Caco-2 (cell line): ENCODE data around the gene SCUBE1. TPM values are rescaled to one million over a fixed set of nuclear protein-coding genes. Genes with fewer than 3 reads are reported as not detected.

Experiments
- BruUV-seq: library from RNA; stranded (reverse); fragments of 400-500 nt; replicated peaks from 2 replicates; lab custom pipeline; 2021; lab: Mats Ljungman, UMichigan
- CTCF ChIA-PET: fragments of 300-600 bp; sonication (Branson Sonifier 250); formaldehyde crosslinking; loops from one replicate; lab custom pipeline; 2022; ENCODE audit warnings: antibody characterized with exemption; lab: Charles Lee
- POLR2A ChIA-PET: fragments of 300-600 bp; sonication (Branson Sonifier 250); formaldehyde crosslinking; loops from one replicate; lab custom pipeline; 2022; ENCODE audit warnings: antibody characterized with exemption; lab: Charles Lee
- DNase-seq, 2 experiments: peaks; one replicate each; pipeline versions ENCODE4 v3.0.0 to v3.0.0-alpha.2; 2020 to 2022
- H3K27me3 ChIP-seq: replicated peaks from 2 replicates; pipeline ENCODE4 v1.6.0; 2011; ENCODE audit warnings: low read length; ENCODE audit not compliant: control insufficient read depth, insufficient read depth
- H3K36me3 ChIP-seq: 2 replicates; pipeline ENCODE4 v1.5.1; 2011; ENCODE audit warnings: low read length; ENCODE audit not compliant: control insufficient read depth, insufficient read depth
- H3K4me1 ChIP-seq: fragments of 250-450 bp; sonication (Bioruptor Pico); 2 replicates; pipeline ENCODE4 v1.5.1; 2020; ENCODE audit warnings: mild to moderate bottlenecking
- H3K4me3 ChIP-seq: 2 replicates; pipeline ENCODE4 v1.5.1; 2011; ENCODE audit warnings: low read depth, mild to moderate bottlenecking, control low read depth, low read length
- H3K9me3 ChIP-seq: fragments of 250-450 bp; sonication (Bioruptor Pico); 2 replicates; pipeline ENCODE4 v1.5.1; 2020; ENCODE audit warnings: mild to moderate bottlenecking, moderate library complexity
- H3K27ac Mint-ChIP-seq: one replicate; pipeline ENCODE4 v1.8.0; 2022; ENCODE audit warnings: mixed read lengths; ENCODE audit not compliant: unreplicated experiment
- H3K27me3 Mint-ChIP-seq: one replicate; pipeline ENCODE4 v1.8.0; 2022; ENCODE audit warnings: mixed read lengths; ENCODE audit not compliant: insufficient read depth, unreplicated experiment
- H3K36me3 Mint-ChIP-seq: one replicate; pipeline ENCODE4 v1.8.0; 2022; ENCODE audit warnings: mild to moderate bottlenecking, mixed read lengths; ENCODE audit not compliant: insufficient read depth, unreplicated experiment
- H3K4me1 Mint-ChIP-seq: one replicate; pipeline ENCODE4 v1.8.0; 2022; ENCODE audit warnings: low read depth, mixed read lengths; ENCODE audit not compliant: unreplicated experiment
- H3K4me3 Mint-ChIP-seq: one replicate; pipeline ENCODE4 v1.8.0; 2022; ENCODE audit warnings: mild to moderate bottlenecking, moderate library complexity, mixed read lengths; ENCODE audit not compliant: unreplicated experiment
- H3K9me3 Mint-ChIP-seq: one replicate; pipeline ENCODE4 v1.8.0; 2022; ENCODE audit warnings: mixed read lengths; ENCODE audit not compliant: unreplicated experiment
- CTCF ChIP-seq, 2 experiments: fragments of 200-600 bp in 1 of 2; IDR thresholded peaks; 1 replicate in 1 of 2; 2 replicates in 1 of 2; pipeline versions ENCODE4 v1.5.1 to v1.8.0; 2011 to 2022; ENCODE audit warnings: antibody characterized with exemption in 1 of 2, control low read depth in 1 of 2, inconsistent platforms in 1 of 2, low read depth in 1 of 2, low read length in 1 of 2, mild to moderate bottlenecking in 1 of 2, moderate library complexity in 1 of 2; ENCODE audit not compliant: insufficient read depth in 1 of 2, severe bottlenecking in 1 of 2, unreplicated experiment in 1 of 2
- intact Hi-C: fragments of 100-400 bp; cut with micrococcal nuclease; formaldehyde crosslinking; loops from one replicate; pipeline ENCODE4 v1.10.0; 2022; ENCODE audit not compliant: unreplicated experiment
- total RNA-seq: library from RNA; stranded (reverse); gene quantifications from 2 replicates; pipeline ENCODE4 v1.2.3, GENCODE V29; 2022

Gene SCUBE1
- total RNA-seq, 1 experiment from 2014 or later = not detected

GRCh38 chr22:43325176-43325575 is 18.0 kb downstream of the SCUBE1 start:
- Histone ChIP-seq H3K4me3 (no peak overlapping the region), H3K4me1 (peaks cover 9% of the 10 kb centered on the region), H3K9me3 (no peaks in the 10 kb centered on the region), H3K36me3 (no peaks in the 10 kb centered on the region), H3K27me3 (no peaks in the 10 kb centered on the region; the same call in 1 of the 2 replicates)
- Mint-ChIP-seq H3K27ac (no peak overlapping the region), H3K4me1 (no peaks in the 10 kb centered on the region), H3K4me3 (no peak overlapping the region), H3K27me3 (peaks cover 3% of the 10 kb centered on the region), H3K9me3 (no peaks in the 10 kb centered on the region), H3K36me3 (no peaks in the 10 kb centered on the region)
- intact Hi-C loops = no loop called here
- DNase-seq = no peak
- BruUV-seq = no TSS peak
- TF ChIP-seq CTCF (IDR thresholded peaks at IDR 0.05; ENCODE audit: insufficient read depth in 1 of 2, low read depth in 1 of 2, low read length in 1 of 2, severe bottlenecking in 1 of 2, unreplicated experiment in 1 of 2) = no peak
- CTCF ChIA-PET = no interaction called here
- POLR2A ChIA-PET = no interaction called here

DNA sequence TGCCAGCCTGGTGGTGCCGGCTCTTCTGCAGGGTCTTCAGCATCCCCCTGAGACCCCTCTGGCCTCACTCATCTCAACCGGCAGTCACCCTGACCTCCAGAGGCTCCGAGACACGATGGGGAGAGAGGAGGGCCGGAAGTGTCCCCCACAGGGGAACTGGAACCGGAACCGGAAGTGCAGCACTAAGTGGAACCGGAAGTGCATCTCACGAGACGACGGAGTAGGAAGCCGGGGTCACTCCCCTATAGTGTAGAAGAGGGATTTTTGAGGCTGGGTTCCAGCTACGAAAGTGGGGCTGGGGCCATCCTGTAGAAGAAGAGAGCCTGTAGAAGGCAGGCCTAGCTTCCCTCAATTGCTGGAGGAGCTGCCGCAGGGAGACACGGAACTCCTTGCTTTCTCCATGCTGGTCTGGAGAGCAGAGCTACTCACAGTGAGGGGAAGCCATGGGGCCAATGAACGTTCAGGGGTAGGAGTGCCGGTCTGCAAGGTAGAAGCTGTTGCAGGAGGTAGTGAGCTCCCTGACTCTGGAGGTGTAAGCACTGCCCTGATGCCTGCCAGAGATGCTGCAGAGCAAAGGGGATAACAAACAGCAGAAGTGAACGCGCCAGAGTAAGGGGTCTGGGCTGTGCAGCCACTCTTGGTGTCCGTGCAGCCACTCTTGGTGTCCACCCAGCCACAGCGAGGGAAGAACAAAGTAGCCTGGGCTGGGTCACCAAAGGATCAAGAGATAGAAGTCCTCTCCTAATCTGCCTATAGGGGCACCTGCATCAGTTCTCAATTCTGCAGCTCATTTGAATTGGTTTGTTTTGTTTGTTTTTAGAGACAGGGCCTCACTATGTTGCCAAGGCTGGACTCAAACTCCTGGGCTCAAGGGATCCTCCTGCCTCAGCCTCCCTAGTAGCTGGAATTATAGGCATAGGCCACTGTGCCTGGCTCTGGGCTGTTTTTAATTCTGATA is 21.9 kb downstream of the SCUBE1 start:
- H3K36me3 ChIP-seq = no peaks in the 10 kb centered on the region
- intact Hi-C loops = no loop called here
- no peak for DNase-seq
- Mint-ChIP-seq H3K36me3 (no peaks in the 10 kb centered on the region), H3K4me3 (no peak overlapping the region), H3K4me1 (no peaks in the 10 kb centered on the region), H3K9me3 (no peaks in the 10 kb centered on the region), H3K27ac (no peak overlapping the region), H3K27me3 (no peaks in the 10 kb centered on the region)
- H3K9me3 ChIP-seq = no peaks in the 10 kb centered on the region
- no peaks in the 10 kb centered on the region; the same call in 1 of the 2 replicates for H3K27me3 ChIP-seq
- CTCF ChIA-PET = interaction anchor here (1.4 kb wide), 1 partner anchor 25 kb away, joined by 3 read pairs; no protein-coding TSS in a partner anchor
- BruUV-seq = no TSS peak
- POLR2A ChIA-PET = no interaction called here
- no peak overlapping the region for H3K4me3 ChIP-seq
- peaks cover 14% of the 10 kb centered on the region for H3K4me1 ChIP-seq
- TF ChIP-seq CTCF (IDR thresholded peaks at IDR 0.05; ENCODE audit: insufficient read depth in 1 of 2, low read depth in 1 of 2, low read length in 1 of 2, severe bottlenecking in 1 of 2, unreplicated experiment in 1 of 2) = no peak

- Histone ChIP-seq H3K9me3 (no peaks in the 10 kb centered on the region), H3K4me3 (no peak overlapping the region), H3K27me3 (no peaks in the 10 kb centered on the region; the same call in 1 of the 2 replicates), H3K4me1 (peaks cover 14% of the 10 kb centered on the region), H3K36me3 (no peaks in the 10 kb centered on the region)
- no peak for TF ChIP-seq CTCF (IDR thresholded peaks at IDR 0.05; ENCODE audit: insufficient read depth in 1 of 2, low read depth in 1 of 2, low read length in 1 of 2, severe bottlenecking in 1 of 2, unreplicated experiment in 1 of 2)
- Mint-ChIP-seq H3K4me3 (no peak overlapping the region), H3K4me1 (no peaks in the 10 kb centered on the region), H3K27ac (no peak overlapping the region), H3K36me3 (no peaks in the 10 kb centered on the region), H3K27me3 (no peaks in the 10 kb centered on the region), H3K9me3 (no peaks in the 10 kb centered on the region)
- BruUV-seq = no TSS peak
- intact Hi-C loops = no loop called here
- CTCF ChIA-PET = interaction anchor here (1.4 kb wide), 1 partner anchor 27 kb away, joined by 3 read pairs; no protein-coding TSS in a partner anchor
- POLR2A ChIA-PET = no interaction called here
- no peak for DNase-seq
Observed at GRCh38 chr22:43319661-43320486, 23.3 kb downstream of the SCUBE1 start.
